NOMO-1 treated with DMSO at 0.1 percent for 48 hours (cell line): Measurements from ENCODE around the gene ALDH1B1.
"Not testable (repeated sequence)": the region's sequence is repeated elsewhere in the genome, so short reads cannot be mapped to it uniquely, and the experiment has no call there.

Source experiments
- DNase-seq: peaks from one replicate; lab custom pipeline; 2025; ENCODE audit not compliant: unreplicated experiment; lab: John Stamatoyannopoulos, UW

ALDH1B1 gene

DNA sequence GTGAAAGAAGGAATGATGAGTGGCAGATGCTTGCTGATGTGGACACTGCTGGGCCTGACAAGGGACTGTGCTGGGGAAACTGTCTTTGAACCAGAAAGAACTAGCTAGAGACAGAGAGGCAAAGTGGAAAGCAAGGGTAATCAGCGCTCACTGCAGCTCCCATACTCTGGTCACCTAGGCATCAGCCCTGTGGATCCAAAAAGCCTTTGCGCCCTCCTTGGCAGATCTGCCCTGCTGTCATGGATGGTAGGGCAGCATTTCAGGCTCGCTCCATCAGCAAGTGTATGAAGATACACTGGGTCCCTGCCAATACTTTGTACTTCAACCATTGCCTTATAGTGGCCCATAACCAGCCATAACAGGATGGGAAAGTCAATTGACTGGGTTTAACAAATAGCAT, 6.6 kb upstream of the ALDH1B1 start:
- DNase-seq, result no peak

- no peak for DNase-seq
These were observed 6.1 kb upstream of the ALDH1B1 start for GRCh38 chr9:38386319-38386895.

- DNase-seq, result no peak
These were observed 5.4 kb upstream of the ALDH1B1 start for GRCh38 chr9:38387066-38387465.

DNA sequence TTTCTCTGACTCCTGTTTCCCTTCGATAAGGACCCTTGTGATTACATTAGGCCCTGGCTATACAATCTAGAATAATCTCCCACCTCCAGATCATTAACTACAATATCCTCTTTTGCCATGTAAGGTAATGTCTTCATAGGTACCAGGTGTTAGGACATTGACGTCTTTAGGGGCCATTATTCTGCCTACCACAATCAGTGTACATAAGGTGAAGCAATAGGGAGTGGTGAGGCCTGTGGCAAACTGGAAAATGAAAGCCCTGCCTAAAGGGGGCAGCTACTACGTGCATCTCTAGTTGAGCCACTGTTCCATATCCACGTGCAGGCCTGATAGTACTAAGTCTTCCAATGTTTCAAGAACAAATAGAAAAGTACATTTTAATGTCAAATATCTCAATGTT, 4.8 kb upstream of the ALDH1B1 start:
- no peak for DNase-seq

- DNase-seq, result no peak
These were observed 3.9 kb upstream of the ALDH1B1 start for GRCh38 chr9:38388283-38389223.

DNA sequence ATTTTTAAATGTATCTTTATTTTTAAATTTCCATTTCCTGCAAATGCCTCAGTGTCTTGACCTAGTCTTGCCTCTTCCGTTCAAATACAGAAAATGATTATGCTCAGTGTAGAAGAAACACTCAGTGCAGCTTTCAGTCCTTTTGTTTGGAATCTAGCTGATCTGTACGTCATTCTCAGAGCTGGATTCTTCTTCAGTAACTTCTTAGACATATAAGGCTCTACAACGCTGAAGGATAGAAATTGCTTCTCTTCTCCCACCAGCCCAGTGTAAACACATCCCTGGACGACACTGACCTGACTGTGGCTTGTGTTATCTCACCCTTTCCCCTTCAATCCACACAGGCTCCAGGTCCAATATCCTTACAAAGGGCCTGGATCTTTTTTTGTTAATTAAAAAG, 3.2 kb upstream of the ALDH1B1 start:
- no peak for DNase-seq

DNA sequence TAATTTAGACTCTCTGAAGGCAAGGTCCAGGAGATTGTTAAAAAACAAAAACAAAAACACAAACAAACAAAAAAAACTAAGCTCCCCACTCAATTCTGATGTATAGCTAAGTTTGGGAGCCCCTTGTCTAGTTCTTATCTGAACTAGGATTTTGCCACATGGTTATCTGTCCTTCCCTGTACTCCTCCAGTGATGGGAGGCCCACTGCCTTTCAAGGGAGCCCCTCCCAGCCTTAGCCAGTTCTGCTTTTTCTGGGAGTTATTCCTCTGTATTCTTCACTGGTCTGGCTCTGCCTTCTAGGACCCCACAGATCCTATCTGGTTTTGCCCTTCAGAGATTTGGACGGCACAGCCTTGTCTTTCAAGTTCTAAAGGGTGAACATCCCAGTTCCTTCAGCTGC, 2.1 kb upstream of the ALDH1B1 start:
- no peak for DNase-seq

GRCh38 chr9:38390851-38391250, 1.7 kb upstream of the ALDH1B1 start:
- DNase-seq, result no peak

- DNase-seq, result no peak
These were observed 1.0 kb upstream of the ALDH1B1 start for GRCh38 chr9:38391278-38392118.

DNA sequence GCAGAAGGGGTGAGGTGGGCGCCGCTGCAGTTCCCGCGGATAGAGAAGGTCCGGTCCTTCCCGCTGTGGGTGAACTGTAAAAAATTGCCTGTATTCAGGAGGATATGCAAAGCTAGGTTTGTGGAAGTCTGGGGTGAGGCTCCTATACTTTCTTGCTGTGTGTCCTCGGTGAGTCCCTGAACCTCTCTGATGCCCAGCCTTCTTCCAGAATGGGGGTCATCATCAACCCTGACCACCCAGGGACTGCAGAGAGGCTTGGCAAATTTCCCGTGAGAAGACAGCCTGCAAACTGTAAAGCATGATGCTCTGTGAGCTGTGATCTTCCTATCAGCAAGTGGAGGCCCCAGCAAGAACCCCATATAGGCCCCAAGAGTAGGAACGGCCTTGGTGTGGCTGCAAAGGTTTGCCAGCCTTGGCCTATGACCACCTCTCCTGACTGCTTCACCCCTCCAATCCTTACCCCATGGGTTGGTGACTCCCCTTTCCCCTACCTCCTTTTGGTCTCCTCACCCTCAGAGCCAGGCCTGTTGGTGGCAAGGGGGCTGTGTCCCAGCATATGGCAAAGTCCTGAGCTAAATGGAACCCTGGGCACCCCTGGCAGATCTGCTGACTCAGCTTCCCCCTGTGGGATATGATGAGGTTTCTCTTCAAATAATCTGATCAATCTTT, 760 bp downstream of the ALDH1B1 start:
- no peak for DNase-seq

GRCh38 chr9:38394416-38394815, 1.9 kb downstream of the ALDH1B1 start:
- no peak for DNase-seq

GRCh38 chr9:38395653-38396370, 3.3 kb downstream of the ALDH1B1 start:
- no peak for DNase-seq

DNA sequence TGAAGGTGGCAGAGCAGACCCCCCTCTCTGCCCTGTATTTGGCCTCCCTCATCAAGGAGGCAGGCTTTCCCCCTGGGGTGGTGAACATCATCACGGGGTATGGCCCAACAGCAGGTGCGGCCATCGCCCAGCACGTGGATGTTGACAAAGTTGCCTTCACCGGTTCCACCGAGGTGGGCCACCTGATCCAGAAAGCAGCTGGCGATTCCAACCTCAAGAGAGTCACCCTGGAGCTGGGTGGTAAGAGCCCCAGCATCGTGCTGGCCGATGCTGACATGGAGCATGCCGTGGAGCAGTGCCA, 3.8 kb downstream of the ALDH1B1 start:
- no peak for DNase-seq

DNA sequence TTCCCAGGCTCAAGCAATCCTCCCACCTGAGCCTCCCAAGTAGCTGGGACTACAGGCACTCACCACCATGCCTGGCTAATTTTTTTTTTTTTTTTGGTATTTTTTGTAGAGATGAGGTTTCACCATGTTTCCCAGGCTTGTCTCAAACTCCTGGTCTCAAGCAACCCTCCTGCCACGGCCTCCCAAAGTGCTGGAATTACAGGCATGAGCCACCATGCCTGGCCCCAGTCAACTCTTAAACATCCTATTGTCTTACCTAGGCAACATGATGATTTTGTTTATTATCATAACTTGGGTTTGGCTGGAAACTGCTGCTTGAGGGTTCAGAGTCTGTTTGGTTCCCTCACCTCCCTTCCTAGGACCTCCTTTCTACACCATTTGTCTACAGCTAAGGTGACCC, 6.7 kb downstream of the ALDH1B1 start:
- not testable (repeated sequence) for DNase-seq

- DNase-seq, result no peak
These were observed 9.5 kb downstream of the ALDH1B1 start for GRCh38 chr9:38401994-38402393.

GRCh38 chr9:38404314-38404713, 11.8 kb downstream of the ALDH1B1 start:
- DNase-seq, result no peak

- DNase-seq, result no peak
These were observed 13.3 kb downstream of the ALDH1B1 start for GRCh38 chr9:38405785-38406184.

DNA sequence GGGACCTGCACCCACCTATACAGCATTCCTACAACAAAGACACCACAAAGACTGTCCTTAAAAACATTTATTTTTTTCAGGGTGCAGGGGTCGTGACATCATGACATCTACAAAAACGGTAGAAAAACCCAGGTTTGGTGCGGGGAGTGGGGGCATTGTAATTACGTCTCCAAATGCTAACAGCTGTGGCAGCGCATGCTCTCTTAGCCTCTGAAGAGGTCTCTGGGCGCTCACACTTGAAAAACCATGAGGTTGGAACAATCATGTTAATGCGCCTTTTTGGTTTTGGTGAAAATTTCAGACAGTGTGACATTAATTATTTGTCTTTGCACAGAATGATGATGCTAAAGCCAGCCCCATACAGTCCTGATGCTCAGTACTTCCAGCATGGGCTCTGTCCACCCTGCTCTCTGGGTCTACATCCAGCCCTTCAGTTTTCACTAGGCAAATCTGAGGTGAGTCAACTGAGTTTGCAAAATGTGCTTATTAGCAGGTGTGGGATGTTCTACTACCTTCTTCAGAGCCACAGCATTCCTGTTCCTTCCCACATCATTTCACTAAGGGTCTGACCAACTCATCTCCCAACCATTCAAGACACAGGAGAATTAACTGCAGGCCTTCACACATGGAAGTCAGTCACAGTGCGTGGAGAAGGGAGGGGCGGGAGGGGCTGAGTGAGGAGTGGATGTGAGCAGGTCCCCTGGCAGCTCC, 14.1 kb downstream of the ALDH1B1 start:
- DNase-seq, result no peak

DNA sequence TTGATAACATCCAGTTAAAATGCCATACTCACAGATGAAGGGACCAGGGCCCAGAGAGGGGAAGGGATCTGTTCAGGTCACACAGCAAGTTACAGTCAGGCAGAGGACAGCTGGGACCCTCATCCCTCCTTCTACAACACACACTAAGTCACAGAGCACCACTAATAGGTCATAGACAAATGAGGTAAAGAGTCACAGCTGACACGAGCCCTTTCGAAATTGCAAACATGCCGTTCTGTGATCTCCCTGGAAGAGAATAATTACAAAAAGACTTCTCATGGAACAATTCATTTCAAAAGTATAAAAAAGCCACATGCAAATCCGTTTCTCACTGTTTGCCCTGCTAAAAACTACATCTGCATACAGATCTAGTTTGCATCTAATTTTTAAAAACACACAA, 16.2 kb downstream of the ALDH1B1 start:
- DNase-seq, result no peak

DNA sequence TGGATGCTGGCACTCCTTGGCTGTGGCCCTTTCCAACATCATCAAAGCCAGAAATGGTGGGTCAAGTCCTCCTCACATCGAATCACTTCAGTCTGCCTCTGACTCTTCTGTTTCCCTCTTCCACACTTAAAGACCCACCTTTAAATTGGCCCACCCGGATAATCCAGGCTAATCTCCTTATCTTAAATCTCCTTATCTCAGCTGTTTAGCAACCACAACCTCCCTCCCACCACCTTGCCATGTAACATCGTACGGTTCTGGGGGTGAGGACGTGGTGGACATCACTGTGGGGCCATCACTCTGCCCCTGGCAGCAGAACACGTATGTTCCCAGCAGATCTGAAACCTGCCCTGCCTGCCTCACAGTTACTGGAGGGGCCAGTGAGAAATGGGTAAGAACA, 20.2 kb downstream of the ALDH1B1 start:
- DNase-seq, result no peak
